ENCODE data around the gene TEX11.
A peak's percentile ranks its signal among the peaks of the same experiment; 100 is the strongest.
"Not testable (repeated sequence)": the region's sequence is repeated elsewhere in the genome, so short reads cannot be mapped to it uniquely, and the experiment has no call there.

The TEX11 gene

GRCh38 chrX:70754169-70754848, 154.2 kb downstream of the TEX11 start:
- no peak for DNase-seq

- not testable (repeated sequence) for DNase-seq
These were observed 174.7 kb downstream of the TEX11 start for GRCh38 chrX:70733774-70734173.

- not testable (repeated sequence) for DNase-seq
These were observed 180.6 kb downstream of the TEX11 start for GRCh38 chrX:70727961-70728360.

- DNase-seq = no peak
These were observed 187.8 kb downstream of the TEX11 start for GRCh38 chrX:70720721-70721120.

- DNase-seq = not testable (repeated sequence)
These were observed 197.2 kb downstream of the TEX11 start for GRCh38 chrX:70711336-70711735.

GRCh38 chrX:70694339-70695122, 214.0 kb downstream of the TEX11 start:
- DNase-seq = no peak

- not testable (repeated sequence) for DNase-seq
These were observed 229.1 kb downstream of the TEX11 start for GRCh38 chrX:70679455-70679854.

- no peak for DNase-seq
These were observed 233.2 kb downstream of the TEX11 start for GRCh38 chrX:70675284-70675683.

- no peak for DNase-seq
These were observed 236.2 kb downstream of the TEX11 start for GRCh38 chrX:70672326-70672725.

- DNase-seq = no peak
These were observed 239.4 kb downstream of the TEX11 start for GRCh38 chrX:70669120-70669519.

GRCh38 chrX:70664726-70665125, 243.8 kb downstream of the TEX11 start:
- DNase-seq = peak; percentile 2

- DNase-seq = not testable (repeated sequence)
These were observed 247.4 kb downstream of the TEX11 start for GRCh38 chrX:70661124-70661523.

GRCh38 chrX:70657546-70657945, 251.0 kb downstream of the TEX11 start:
- not testable (repeated sequence) for DNase-seq

- no peak for DNase-seq
These were observed 252.2 kb downstream of the TEX11 start for GRCh38 chrX:70656304-70656703.

GRCh38 chrX:70647910-70648309, 260.6 kb downstream of the TEX11 start:
- DNase-seq = not testable (repeated sequence)

GRCh38 chrX:70636218-70636617, 272.3 kb downstream of the TEX11 start:
- no peak for DNase-seq

GRCh38 chrX:70635669-70636068, 272.8 kb downstream of the TEX11 start:
- DNase-seq = no peak

GRCh38 chrX:70635227-70635626, 273.3 kb downstream of the TEX11 start:
- DNase-seq = no peak

GRCh38 chrX:70621743-70622142, 286.8 kb downstream of the TEX11 start:
- no peak for DNase-seq

GRCh38 chrX:70618467-70618866, 290.0 kb downstream of the TEX11 start:
- DNase-seq = no peak

GRCh38 chrX:70613295-70613694, 295.2 kb downstream of the TEX11 start:
- no peak for DNase-seq

GRCh38 chrX:70605352-70605751, 303.2 kb downstream of the TEX11 start:
- no peak for DNase-seq

- DNase-seq = no peak
These were observed 316.4 kb downstream of the TEX11 start for GRCh38 chrX:70592091-70592490.

- DNase-seq = not testable (repeated sequence)
These were observed 321.4 kb downstream of the TEX11 start for GRCh38 chrX:70587158-70587557.
